Type B pancreatic cell (in vitro differentiated cells): ENCODE measurements around the gene LRRC41. TPM values are rescaled to one million over a fixed set of nuclear protein-coding genes. Genes with fewer than 3 reads are reported as not detected.

Source experiments
- DNase-seq: peaks from one replicate; pipeline ENCODE4 v3.0.0; 2021; ENCODE audit warnings: mixed read lengths; ENCODE audit not compliant: unreplicated experiment; ENCODE audit errors: extremely low spot score
- H3K27ac Mint-ChIP-seq: 2 replicates; pipeline ENCODE4 v1.8.0; 2021; ENCODE audit warnings: mild to moderate bottlenecking, mixed read lengths
- H3K27me3 Mint-ChIP-seq: 2 replicates; pipeline ENCODE4 v1.8.0; 2021; ENCODE audit warnings: mixed read lengths
- H3K36me3 Mint-ChIP-seq: 2 replicates; pipeline ENCODE4 v1.8.0; 2021; ENCODE audit warnings: mixed read lengths
- H3K4me1 Mint-ChIP-seq: one replicate; pipeline ENCODE4 v1.8.0; 2021; ENCODE audit warnings: mixed read lengths; ENCODE audit not compliant: unreplicated experiment
- H3K4me3 Mint-ChIP-seq: 2 replicates; pipeline ENCODE4 v1.8.0; 2021; ENCODE audit warnings: mild to moderate bottlenecking, mixed read lengths
- H3K9me3 Mint-ChIP-seq: 2 replicates; pipeline ENCODE4 v1.8.0; 2021; ENCODE audit warnings: mixed read lengths
- total RNA-seq: library from RNA; stranded (reverse); gene quantifications from 2 replicates; pipeline ENCODE4 v1.2.1, GENCODE V29; 2021; ENCODE audit warnings: low replicate concordance
- TF ChIP-seq, protein P1 (sequence below): fragments of 200-600 bp; sonication (generic); conservative IDR thresholded peaks from 2 replicates; pipeline ENCODE4 v1.5.0; 2021; ENCODE audit warnings: antibody characterized with exemption, mild to moderate bottlenecking

LRRC41 gene
- total RNA-seq, 1 donor from 2014 or later = 89.9 TPM

DNA sequence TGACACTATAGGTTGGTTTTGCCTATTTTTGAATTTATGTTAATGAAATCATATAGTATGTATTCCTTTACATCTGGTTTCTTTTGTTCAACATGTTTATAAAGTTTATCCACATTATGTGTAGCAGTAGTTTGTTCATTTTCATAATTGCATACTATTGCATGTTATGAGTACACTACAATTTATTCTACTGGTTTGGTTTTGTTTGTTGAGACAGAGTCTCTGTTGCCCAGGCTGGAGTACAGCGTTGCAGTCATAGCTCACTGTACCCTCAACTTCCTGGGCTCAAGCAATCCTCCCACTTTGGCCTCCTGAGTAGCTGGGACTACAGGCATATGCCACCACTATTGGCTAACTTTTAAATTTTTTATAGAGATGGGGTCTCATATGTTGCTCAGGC is 34.8 kb downstream of the LRRC41 start:
- Mint-ChIP-seq H3K27ac (no peak overlapping the region), H3K4me3 (no peak overlapping the region), H3K4me1 (no peaks in the 10 kb centered on the region), H3K27me3 (no peaks in the 10 kb centered on the region), H3K36me3 (peaks cover 18% of the 10 kb centered on the region), H3K9me3 (no peaks in the 10 kb centered on the region)
- no peak for DNase-seq
- TF ChIP-seq, protein P1, sequence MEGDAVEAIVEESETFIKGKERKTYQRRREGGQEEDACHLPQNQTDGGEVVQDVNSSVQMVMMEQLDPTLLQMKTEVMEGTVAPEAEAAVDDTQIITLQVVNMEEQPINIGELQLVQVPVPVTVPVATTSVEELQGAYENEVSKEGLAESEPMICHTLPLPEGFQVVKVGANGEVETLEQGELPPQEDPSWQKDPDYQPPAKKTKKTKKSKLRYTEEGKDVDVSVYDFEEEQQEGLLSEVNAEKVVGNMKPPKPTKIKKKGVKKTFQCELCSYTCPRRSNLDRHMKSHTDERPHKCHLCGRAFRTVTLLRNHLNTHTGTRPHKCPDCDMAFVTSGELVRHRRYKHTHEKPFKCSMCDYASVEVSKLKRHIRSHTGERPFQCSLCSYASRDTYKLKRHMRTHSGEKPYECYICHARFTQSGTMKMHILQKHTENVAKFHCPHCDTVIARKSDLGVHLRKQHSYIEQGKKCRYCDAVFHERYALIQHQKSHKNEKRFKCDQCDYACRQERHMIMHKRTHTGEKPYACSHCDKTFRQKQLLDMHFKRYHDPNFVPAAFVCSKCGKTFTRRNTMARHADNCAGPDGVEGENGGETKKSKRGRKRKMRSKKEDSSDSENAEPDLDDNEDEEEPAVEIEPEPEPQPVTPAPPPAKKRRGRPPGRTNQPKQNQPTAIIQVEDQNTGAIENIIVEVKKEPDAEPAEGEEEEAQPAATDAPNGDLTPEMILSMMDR = no peak

DNA sequence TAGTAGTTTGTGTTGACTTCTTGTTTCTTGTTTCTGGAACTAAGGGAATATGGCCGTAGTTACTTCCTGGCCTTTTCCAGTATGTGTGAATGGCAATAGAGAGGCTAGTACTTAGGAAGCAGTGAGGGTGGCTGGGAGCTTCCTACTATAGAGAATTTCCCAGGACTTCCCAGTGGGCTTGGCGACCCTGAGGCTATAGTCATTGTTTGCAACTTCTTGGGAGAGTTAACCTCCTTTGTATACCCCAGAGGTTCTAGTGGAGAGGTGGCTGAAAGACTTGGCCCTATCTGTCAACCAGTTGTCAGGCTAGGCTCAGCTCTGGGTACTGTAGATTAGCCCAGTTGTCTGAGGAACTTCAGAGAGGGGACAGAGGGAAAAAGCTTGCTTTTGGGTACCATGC is 40.3 kb downstream of the LRRC41 start:
- Mint-ChIP-seq H3K9me3 (no peaks in the 10 kb centered on the region), H3K36me3 (peaks cover 14% of the 10 kb centered on the region), H3K4me1 (no peaks in the 10 kb centered on the region), H3K27ac (no peak overlapping the region), H3K4me3 (no peak overlapping the region), H3K27me3 (no peaks in the 10 kb centered on the region)
- no peak for DNase-seq
- TF ChIP-seq, protein P1 = no peak

DNA sequence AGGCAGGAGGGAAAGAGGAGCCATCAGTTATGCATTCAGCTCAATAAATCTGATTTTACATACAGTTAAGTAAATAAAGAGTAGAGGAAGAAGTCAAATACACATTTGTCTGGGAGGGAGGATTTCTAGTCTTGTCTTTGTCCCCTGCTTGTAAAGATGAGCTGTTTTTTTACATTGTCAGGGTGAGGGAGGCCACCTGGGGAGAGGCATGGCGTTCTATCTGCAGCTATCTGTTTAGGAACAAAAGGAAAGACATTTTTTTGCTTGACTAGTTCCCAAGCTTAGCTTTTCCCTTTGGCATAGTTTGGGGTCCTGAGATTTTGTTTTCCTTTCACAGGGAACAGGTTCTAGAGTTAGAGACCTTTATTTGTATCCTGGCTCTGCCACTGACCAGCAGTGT is 40.9 kb downstream of the LRRC41 start:
- TF ChIP-seq, protein P1 = no peak
- H3K4me1 Mint-ChIP-seq = no peaks in the 10 kb centered on the region
- H3K36me3 Mint-ChIP-seq = peaks cover 14% of the 10 kb centered on the region
- no peak overlapping the region for H3K4me3 Mint-ChIP-seq
- H3K9me3 Mint-ChIP-seq = no peaks in the 10 kb centered on the region
- H3K27me3 Mint-ChIP-seq = no peaks in the 10 kb centered on the region
- H3K27ac Mint-ChIP-seq = no peak overlapping the region
- DNase-seq = no peak

DNA sequence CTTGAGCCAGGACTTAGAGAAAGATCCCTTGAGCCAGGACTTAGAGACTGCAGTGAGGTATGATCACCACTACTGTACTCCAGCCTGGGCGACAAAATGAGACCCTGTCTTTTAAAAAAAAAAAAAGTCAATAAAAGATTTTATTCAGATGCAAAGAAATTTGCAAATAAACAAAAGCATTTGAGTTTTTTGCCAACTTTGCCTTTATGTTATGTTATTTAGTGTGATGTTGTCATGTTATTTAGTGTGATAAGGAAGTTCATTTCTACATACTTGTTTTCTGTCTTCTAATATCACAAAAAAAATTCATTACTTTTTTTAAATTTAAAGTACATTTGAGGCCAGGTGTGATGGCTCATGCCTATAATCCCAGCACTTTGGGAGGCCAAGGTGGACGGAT is 46.9 kb downstream of the LRRC41 start:
- Mint-ChIP-seq H3K27me3 (no peaks in the 10 kb centered on the region), H3K9me3 (no peaks in the 10 kb centered on the region), H3K36me3 (peaks cover 24% of the 10 kb centered on the region), H3K4me1 (peaks cover 5% of the 10 kb centered on the region), H3K4me3 (no peak overlapping the region), H3K27ac (no peak overlapping the region)
- TF ChIP-seq, protein P1 = no peak
- no peak for DNase-seq

DNA sequence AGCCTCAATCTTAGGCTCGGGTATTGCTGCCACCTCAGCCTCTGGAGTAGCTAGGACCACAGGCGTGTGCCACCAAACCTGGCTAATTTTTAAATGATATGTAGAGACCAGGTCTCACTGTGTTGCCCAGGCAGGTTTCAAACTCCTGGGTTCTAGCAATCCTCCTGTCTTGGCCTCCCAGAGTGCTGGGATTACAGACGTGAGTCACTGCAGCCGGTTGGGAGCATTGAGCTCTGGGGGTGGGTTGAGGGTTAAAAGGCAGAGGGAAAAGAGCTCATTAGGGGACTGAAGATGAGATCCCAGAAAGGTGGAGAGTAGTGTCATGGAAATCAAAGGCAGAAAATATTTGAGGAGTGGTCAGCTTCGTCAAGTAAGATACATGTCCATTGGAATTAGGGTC is 48.7 kb downstream of the LRRC41 start:
- TF ChIP-seq, protein P1 = no peak
- Mint-ChIP-seq H3K27me3 (no peaks in the 10 kb centered on the region), H3K36me3 (peaks cover 15% of the 10 kb centered on the region), H3K4me3 (no peak overlapping the region), H3K27ac (peak overlapping the region; percentile 15), H3K4me1 (peaks cover 5% of the 10 kb centered on the region), H3K9me3 (no peaks in the 10 kb centered on the region)
- no peak for DNase-seq
